GM23338 (cell line): ENCODE data around the gene CLSTN2. TPM values are rescaled to one million over a fixed set of nuclear protein-coding genes. Genes with fewer than 3 reads are reported as not detected.

Source experiments
- ATAC-seq: fragments of 200-7000 bp; cut with Tn5 transposase; 3 replicates; pipeline ENCODE4 v1.9.1; 2020
- DNase-seq: peaks from one replicate; pipeline ENCODE4 v3.0.0-alpha.2; 2015; ENCODE audit warnings: low spot score
- H2AFZ ChIP-seq: fragments of 200-600 bp; sonication (generic); 2 replicates; pipeline ENCODE4 v1.8.0; 2016; ENCODE audit warnings: antibody characterized with exemption, mild to moderate bottlenecking, moderate library complexity
- H3F3A ChIP-seq: fragments of 200-600 bp; sonication (generic); replicated peaks from 2 replicates; pipeline ENCODE4 v1.8.0; 2017; ENCODE audit warnings: antibody characterized with exemption, mixed run types, low read depth
- H3K27ac ChIP-seq: fragments of 200-600 bp; sonication (generic); 2 replicates; pipeline ENCODE4 v1.6.1; 2016; ENCODE audit warnings: low read depth
- H3K27me3 ChIP-seq: fragments of 200-600 bp; sonication (generic); 2 replicates; pipeline ENCODE4 v1.8.0; 2016; ENCODE audit warnings: mild to moderate bottlenecking, mixed run types, moderate library complexity; ENCODE audit not compliant: insufficient read depth
- H3K36me3 ChIP-seq: fragments of 200-600 bp; sonication (generic); 2 replicates; pipeline ENCODE4 v1.8.0; 2016; ENCODE audit warnings: mild to moderate bottlenecking; ENCODE audit not compliant: insufficient read depth
- H3K4me1 ChIP-seq: fragments of 200-600 bp; sonication (generic); 2 replicates; pipeline ENCODE4 v1.8.0; 2016; ENCODE audit warnings: mild to moderate bottlenecking, moderate library complexity; ENCODE audit not compliant: insufficient read depth
- H3K4me2 ChIP-seq: fragments of 200-600 bp; sonication (generic); 2 replicates; pipeline ENCODE4 v1.7.1; 2017; ENCODE audit warnings: mixed run types
- H3K4me3 ChIP-seq: fragments of 200-600 bp; sonication (generic); 2 replicates; pipeline ENCODE4 v1.6.1; 2016; ENCODE audit warnings: mixed run types
- H3K79me2 ChIP-seq: fragments of 200-600 bp; sonication (generic); replicated peaks from 2 replicates; pipeline ENCODE4 v1.8.0; 2017; ENCODE audit warnings: mild to moderate bottlenecking; ENCODE audit not compliant: insufficient read depth
- H3K9me2 ChIP-seq: fragments of 200-600 bp; sonication (generic); 2 replicates; pipeline ENCODE4 v1.8.0; 2017; ENCODE audit not compliant: insufficient read depth
- H4K20me1 ChIP-seq: fragments of 200-600 bp; sonication (generic); replicated peaks from 2 replicates; pipeline ENCODE4 v1.8.0; 2017; ENCODE audit warnings: mild to moderate bottlenecking; ENCODE audit not compliant: insufficient read depth
- H3K27ac Mint-ChIP-seq: 2 replicates; pipeline ENCODE4 v1.8.0; 2020; ENCODE audit warnings: inconsistent platforms, mild to moderate bottlenecking, moderate library complexity, mixed read lengths
- H3K27me3 Mint-ChIP-seq: 3 replicates; pipeline ENCODE4 v1.8.0; 2022; ENCODE audit warnings: low read depth, mild to moderate bottlenecking, moderate library complexity, mixed read lengths, inconsistent platforms; ENCODE audit not compliant: insufficient read depth, poor library complexity
- H3K36me3 Mint-ChIP-seq: 3 replicates; pipeline ENCODE4 v1.8.0; 2021; ENCODE audit warnings: low read depth, mild to moderate bottlenecking, inconsistent platforms, moderate library complexity, mixed read lengths
- H3K4me1 Mint-ChIP-seq: 3 replicates; pipeline ENCODE4 v1.8.0; 2020; ENCODE audit warnings: mild to moderate bottlenecking, inconsistent platforms, mixed read lengths
- H3K4me3 Mint-ChIP-seq: 3 replicates; pipeline ENCODE4 v1.8.0; 2021; ENCODE audit warnings: moderate library complexity, mild to moderate bottlenecking, inconsistent platforms, mixed read lengths
- H3K9me3 Mint-ChIP-seq: 3 replicates; pipeline ENCODE4 v1.8.0; 2020; ENCODE audit warnings: moderate library complexity, mild to moderate bottlenecking, inconsistent platforms, mixed read lengths
- CREB1 ChIP-seq: fragments of 250-450 bp; sonication (Bioruptor Pico); IDR thresholded peaks from 2 replicates; pipeline ENCODE4 v1.5.0; 2020; ENCODE audit warnings: low read depth, mild to moderate bottlenecking, moderate library complexity
- EZH2 ChIP-seq: fragments of 200-600 bp; sonication (generic); IDR thresholded peaks from one replicate; pipeline ENCODE4 v1.8.0; 2017; ENCODE audit warnings: antibody characterized with exemption, mild to moderate bottlenecking, low read depth; ENCODE audit not compliant: unreplicated experiment
- EZH2phosphoT487 ChIP-seq: fragments of 200-600 bp; sonication (generic); IDR thresholded peaks from one replicate; pipeline ENCODE4 v1.8.1; 2018; ENCODE audit warnings: antibody characterized with exemption; ENCODE audit not compliant: unreplicated experiment
- JUNB ChIP-seq: IDR thresholded peaks from one replicate; pipeline ENCODE4 v1.6.1; 2016; ENCODE audit warnings: antibody characterized with exemption; ENCODE audit not compliant: unreplicated experiment
- STAT1 ChIP-seq: IDR thresholded peaks from one replicate; pipeline ENCODE4 v1.6.1; 2016; ENCODE audit warnings: antibody characterized with exemption; ENCODE audit not compliant: unreplicated experiment
- ZNF114 ChIP-seq: fragments of 250-450 bp; sonication (Bioruptor Pico); IDR thresholded peaks from 2 replicates; pipeline ENCODE4 v1.5.0; 2020; ENCODE audit warnings: mild to moderate bottlenecking, moderate library complexity
- ZNF331 ChIP-seq: fragments of 250-450 bp; sonication (Bioruptor Pico); IDR thresholded peaks from 2 replicates; pipeline ENCODE4 v1.5.0; 2020; ENCODE audit warnings: low read depth, mild to moderate bottlenecking, moderate library complexity
- polyA plus RNA-seq: library from polyadenylated mRNA; unstranded; fragments of >200 nt; fragmentation: Nextera tagmentation; extraction: Ambion mirVana; gene quantifications from 2 replicates; pipeline ENCODE4 v1.2.1, GENCODE V29; 2016
- total RNA-seq: library from RNA; depleted of rRNA; stranded (reverse); fragments of >200 nt; shearing (Covaris generic); gene quantifications from 2 replicates; pipeline ENCODE4 v1.2.3, GENCODE V29; 2014
- TF ChIP-seq, protein P1 (sequence below): IDR thresholded peaks from 2 replicates; pipeline ENCODE4 v1.6.1; 2016; ENCODE audit warnings: antibody characterized with exemption
- TF ChIP-seq, protein P2 (sequence below), 2 experiments: fragments of 200-600 bp in 1 of 2; sonication (generic) in 1 of 2; conservative IDR thresholded peaks; 2 replicates each; pipeline versions ENCODE4 v1.5.1 to v1.6.1; 2016 to 2017; ENCODE audit warnings: antibody characterized with exemption in 2 of 2, low read depth in 2 of 2, mild to moderate bottlenecking in 2 of 2, moderate library complexity in 1 of 2
- TF ChIP-seq, protein P3 (sequence below): fragments of 250-450 bp; sonication (Bioruptor Pico); IDR thresholded peaks from 2 replicates; pipeline ENCODE4 v1.5.0; 2020; ENCODE audit warnings: mild to moderate bottlenecking, moderate library complexity

Gene CLSTN2
- total and polyA plus RNA-seq, 2 experiments from 2014 or later = 0.11 to 0.83 TPM

DNA sequence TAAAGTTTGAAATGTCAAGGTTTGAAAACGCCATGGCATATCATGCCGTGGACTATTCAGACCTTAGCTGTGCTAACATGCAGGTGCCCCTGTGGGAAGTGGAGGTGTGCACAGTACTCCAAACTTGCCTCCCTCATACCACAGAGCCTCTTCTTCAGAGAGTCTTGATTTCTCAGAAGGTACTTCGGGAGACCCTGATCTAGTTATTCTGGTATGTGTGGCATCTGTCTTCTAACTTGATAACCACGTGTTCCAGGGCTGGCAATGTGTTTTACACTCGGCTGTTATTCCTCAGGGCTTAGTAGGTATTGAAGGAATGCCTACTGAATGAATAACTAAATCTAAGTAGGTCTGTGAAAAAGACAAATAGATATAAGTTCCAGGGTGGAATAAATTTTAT is 309.9 kb downstream of the CLSTN2 start (continued):
- TF ChIP-seq, protein P1, sequence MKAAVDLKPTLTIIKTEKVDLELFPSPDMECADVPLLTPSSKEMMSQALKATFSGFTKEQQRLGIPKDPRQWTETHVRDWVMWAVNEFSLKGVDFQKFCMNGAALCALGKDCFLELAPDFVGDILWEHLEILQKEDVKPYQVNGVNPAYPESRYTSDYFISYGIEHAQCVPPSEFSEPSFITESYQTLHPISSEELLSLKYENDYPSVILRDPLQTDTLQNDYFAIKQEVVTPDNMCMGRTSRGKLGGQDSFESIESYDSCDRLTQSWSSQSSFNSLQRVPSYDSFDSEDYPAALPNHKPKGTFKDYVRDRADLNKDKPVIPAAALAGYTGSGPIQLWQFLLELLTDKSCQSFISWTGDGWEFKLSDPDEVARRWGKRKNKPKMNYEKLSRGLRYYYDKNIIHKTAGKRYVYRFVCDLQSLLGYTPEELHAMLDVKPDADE = no peak
- TF ChIP-seq ZNF331 (CRISPR knock-in tag) = no peak

DNA sequence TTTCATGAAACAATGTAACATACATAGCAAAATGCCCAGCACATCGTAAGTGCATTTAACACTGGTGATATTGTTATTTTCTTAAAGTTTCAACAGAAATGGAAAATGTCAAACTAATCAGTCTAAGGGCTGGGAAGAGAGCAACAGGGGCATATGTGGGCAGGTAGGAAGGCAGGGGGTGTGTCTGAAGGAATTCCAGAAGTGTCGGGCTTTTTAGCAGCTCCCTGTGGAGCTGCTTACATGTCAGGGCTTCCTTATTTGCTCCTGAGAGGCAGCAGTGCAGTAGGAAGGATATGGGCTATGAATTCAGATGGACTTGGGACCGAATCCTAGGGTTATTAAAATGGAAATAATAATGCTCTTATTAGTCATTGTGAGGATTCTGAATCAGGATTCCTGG is 311.6 kb downstream of the CLSTN2 start:
- TF ChIP-seq, protein P2, sequence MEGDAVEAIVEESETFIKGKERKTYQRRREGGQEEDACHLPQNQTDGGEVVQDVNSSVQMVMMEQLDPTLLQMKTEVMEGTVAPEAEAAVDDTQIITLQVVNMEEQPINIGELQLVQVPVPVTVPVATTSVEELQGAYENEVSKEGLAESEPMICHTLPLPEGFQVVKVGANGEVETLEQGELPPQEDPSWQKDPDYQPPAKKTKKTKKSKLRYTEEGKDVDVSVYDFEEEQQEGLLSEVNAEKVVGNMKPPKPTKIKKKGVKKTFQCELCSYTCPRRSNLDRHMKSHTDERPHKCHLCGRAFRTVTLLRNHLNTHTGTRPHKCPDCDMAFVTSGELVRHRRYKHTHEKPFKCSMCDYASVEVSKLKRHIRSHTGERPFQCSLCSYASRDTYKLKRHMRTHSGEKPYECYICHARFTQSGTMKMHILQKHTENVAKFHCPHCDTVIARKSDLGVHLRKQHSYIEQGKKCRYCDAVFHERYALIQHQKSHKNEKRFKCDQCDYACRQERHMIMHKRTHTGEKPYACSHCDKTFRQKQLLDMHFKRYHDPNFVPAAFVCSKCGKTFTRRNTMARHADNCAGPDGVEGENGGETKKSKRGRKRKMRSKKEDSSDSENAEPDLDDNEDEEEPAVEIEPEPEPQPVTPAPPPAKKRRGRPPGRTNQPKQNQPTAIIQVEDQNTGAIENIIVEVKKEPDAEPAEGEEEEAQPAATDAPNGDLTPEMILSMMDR (conservative IDR thresholded peaks at IDR 0.05; ENCODE audit: low read depth in 2 of 2) = no peak
- TF ChIP-seq, protein P3, sequence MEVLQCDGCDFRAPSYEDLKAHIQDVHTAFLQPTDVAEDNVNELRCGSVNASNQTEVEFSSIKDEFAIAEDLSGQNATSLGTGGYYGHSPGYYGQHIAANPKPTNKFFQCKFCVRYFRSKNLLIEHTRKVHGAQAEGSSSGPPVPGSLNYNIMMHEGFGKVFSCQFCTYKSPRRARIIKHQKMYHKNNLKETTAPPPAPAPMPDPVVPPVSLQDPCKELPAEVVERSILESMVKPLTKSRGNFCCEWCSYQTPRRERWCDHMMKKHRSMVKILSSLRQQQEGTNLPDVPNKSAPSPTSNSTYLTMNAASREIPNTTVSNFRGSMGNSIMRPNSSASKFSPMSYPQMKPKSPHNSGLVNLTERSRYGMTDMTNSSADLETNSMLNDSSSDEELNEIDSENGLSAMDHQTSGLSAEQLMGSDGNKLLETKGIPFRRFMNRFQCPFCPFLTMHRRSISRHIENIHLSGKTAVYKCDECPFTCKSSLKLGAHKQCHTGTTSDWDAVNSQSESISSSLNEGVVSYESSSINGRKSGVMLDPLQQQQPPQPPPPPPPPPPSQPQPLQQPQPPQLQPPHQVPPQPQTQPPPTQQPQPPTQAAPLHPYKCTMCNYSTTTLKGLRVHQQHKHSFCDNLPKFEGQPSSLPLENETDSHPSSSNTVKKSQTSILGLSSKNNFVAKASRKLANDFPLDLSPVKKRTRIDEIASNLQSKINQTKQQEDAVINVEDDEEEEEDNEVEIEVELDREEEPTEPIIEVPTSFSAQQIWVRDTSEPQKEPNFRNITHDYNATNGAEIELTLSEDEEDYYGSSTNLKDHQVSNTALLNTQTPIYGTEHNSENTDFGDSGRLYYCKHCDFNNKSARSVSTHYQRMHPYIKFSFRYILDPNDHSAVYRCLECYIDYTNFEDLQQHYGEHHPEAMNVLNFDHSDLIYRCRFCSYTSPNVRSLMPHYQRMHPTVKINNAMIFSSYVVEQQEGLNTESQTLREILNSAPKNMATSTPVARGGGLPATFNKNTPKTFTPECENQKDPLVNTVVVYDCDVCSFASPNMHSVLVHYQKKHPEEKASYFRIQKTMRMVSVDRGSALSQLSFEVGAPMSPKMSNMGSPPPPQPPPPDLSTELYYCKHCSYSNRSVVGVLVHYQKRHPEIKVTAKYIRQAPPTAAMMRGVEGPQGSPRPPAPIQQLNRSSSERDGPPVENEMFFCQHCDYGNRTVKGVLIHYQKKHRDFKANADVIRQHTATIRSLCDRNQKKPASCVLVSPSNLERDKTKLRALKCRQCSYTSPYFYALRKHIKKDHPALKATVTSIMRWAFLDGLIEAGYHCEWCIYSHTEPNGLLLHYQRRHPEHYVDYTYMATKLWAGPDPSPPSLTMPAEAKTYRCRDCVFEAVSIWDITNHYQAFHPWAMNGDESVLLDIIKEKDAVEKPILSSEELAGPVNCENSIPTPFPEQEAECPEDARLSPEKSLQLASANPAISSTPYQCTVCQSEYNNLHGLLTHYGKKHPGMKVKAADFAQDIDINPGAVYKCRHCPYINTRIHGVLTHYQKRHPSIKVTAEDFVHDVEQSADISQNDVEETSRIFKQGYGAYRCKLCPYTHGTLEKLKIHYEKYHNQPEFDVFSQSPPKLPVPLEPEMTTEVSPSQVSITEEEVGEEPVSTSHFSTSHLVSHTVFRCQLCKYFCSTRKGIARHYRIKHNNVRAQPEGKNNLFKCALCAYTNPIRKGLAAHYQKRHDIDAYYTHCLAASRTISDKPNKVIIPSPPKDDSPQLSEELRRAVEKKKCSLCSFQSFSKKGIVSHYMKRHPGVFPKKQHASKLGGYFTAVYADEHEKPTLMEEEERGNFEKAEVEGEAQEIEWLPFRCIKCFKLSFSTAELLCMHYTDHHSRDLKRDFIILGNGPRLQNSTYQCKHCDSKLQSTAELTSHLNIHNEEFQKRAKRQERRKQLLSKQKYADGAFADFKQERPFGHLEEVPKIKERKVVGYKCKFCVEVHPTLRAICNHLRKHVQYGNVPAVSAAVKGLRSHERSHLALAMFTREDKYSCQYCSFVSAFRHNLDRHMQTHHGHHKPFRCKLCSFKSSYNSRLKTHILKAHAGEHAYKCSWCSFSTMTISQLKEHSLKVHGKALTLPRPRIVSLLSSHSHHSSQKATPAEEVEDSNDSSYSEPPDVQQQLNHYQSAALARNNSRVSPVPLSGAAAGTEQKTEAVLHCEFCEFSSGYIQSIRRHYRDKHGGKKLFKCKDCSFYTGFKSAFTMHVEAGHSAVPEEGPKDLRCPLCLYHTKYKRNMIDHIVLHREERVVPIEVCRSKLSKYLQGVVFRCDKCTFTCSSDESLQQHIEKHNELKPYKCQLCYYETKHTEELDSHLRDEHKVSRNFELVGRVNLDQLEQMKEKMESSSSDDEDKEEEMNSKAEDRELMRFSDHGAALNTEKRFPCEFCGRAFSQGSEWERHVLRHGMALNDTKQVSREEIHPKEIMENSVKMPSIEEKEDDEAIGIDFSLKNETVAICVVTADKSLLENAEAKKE (CRISPR knock-in tag) = no peak
- TF ChIP-seq EZH2phosphoT487 = no peak
- TF ChIP-seq STAT1 = no peak
- no peak for TF ChIP-seq CREB1 (CRISPR knock-in tag)
- no peak for TF ChIP-seq ZNF114
- TF ChIP-seq JUNB = no peak
- TF ChIP-seq ZNF331 (CRISPR knock-in tag) = no peak
- no peak for TF ChIP-seq EZH2
- TF ChIP-seq, protein P1 = no peak
- H3K27me3 ChIP-seq = no peaks in the 10 kb centered on the region
- Mint-ChIP-seq H3K27ac (no peak overlapping the region), H3K4me1 (peaks cover 29% of the 10 kb centered on the region), H3K27me3 (peaks cover 2% of the 10 kb centered on the region), H3K9me3 (no peaks in the 10 kb centered on the region), H3K36me3 (no peaks in the 10 kb centered on the region), H3K4me3 (no peak overlapping the region)
- H3F3A ChIP-seq = no peaks in the 10 kb centered on the region
- ATAC-seq (peak; percentile 75), DNase-seq (no peak)
- H3K9me2 ChIP-seq = peaks cover 11% of the 10 kb centered on the region; the same call in 1 of the 2 replicates
- no peaks in the 10 kb centered on the region for H4K20me1 ChIP-seq
- no peak overlapping the region for H3K4me3 ChIP-seq
- H3K27ac ChIP-seq = no peak overlapping the region
- no peaks in the 10 kb centered on the region for H3K36me3 ChIP-seq
- H3K79me2 ChIP-seq = no peaks in the 10 kb centered on the region
- peaks cover 2% of the 10 kb centered on the region for H3K4me1 ChIP-seq
- H3K4me2 ChIP-seq = no peak overlapping the region
- no peak overlapping the region for H2AFZ ChIP-seq
